K562 (cell line): Measurements from ENCODE around the gene AP1AR. TPM values are rescaled to one million over a fixed set of nuclear protein-coding genes. Genes with fewer than 3 reads are reported as not detected.
A peak's percentile ranks its signal among the peaks of the same experiment; 100 is the strongest.

Experiments
- ATAC-seq: fragments of 200-7000 bp; cut with Tn5 transposase; 3 replicates; pipeline ENCODE4 v1.9.1; 2020; ENCODE audit warnings: moderate library complexity
- BruUV-seq: library from RNA; stranded (reverse); fragments of 400-500 nt; replicated peaks from 2 replicates; lab custom pipeline; 2021; lab: Mats Ljungman, UMichigan
- CTCF ChIA-PET: fragments of 300-600 bp; formaldehyde crosslinking; extraction: SDS; loops from one replicate; lab custom pipeline; 2021; ENCODE audit warnings: low intra/inter-chr PET ratio; lab: Yijun Ruan, JAX
- POLR2A ChIA-PET: fragments of 300-600, 350-650 bp; sonication (Branson Sonifier 250); formaldehyde crosslinking; extraction: SDS; loops from one replicate; lab custom pipeline; 2021; ENCODE audit warnings: antibody characterized with exemption, inconsistent platforms; lab: Yijun Ruan, JAX
- DNase-seq, 4 experiments: peaks; one replicate each; pipeline versions ENCODE4 v3.0.0 to v3.0.0-alpha.2; 2011 to 2018; ENCODE audit warnings: low spot score in 3 of 4, mixed read lengths in 3 of 4; ENCODE audit errors: extremely low read depth in 1 of 4
- FAIRE-seq: peaks from 2 replicates; lab custom pipeline; 2011; peaks lifted over from hg19 to GRCh38; lab: Jason Lieb, UNC
- H2AFZ ChIP-seq: 2 replicates; pipeline ENCODE4 v1.6.0; 2011; ENCODE audit warnings: low read depth, low read length, control low read depth, inconsistent platforms
- H3K27ac ChIP-seq: fragments of 200-600 bp; 3 replicates; pipeline ENCODE4 v1.8.0; 2011; ENCODE audit warnings: low read depth, mild to moderate bottlenecking, control low read depth, inconsistent platforms, low read length, moderate library complexity, mixed read lengths; ENCODE audit errors: extremely low read depth
- H3K27me3 ChIP-seq, 2 experiments: fragments of 300-600 bp in 1 of 2; 2 replicates in 1 of 2; 3 replicates in 1 of 2; pipeline versions ENCODE4 v1.6.0 to v1.8.0; 2011; ENCODE audit warnings: inconsistent platforms in 2 of 2, low read length in 2 of 2, mild to moderate bottlenecking in 1 of 2, mixed read lengths in 1 of 2, moderate library complexity in 1 of 2; ENCODE audit not compliant: control insufficient read depth in 2 of 2, insufficient read depth in 2 of 2
- H3K36me3 ChIP-seq: fragments of 300-600 bp; 3 replicates; pipeline ENCODE4 v1.8.0; 2011; ENCODE audit warnings: mild to moderate bottlenecking, low read length, inconsistent platforms; ENCODE audit not compliant: control insufficient read depth, insufficient read depth
- H3K4me1 ChIP-seq, 2 experiments: fragments of 200-600 bp in 1 of 2; replicated peaks in 1 of 2; 2 replicates in 1 of 2; 3 replicates in 1 of 2; pipeline versions ENCODE4 v1.5.1 to v1.8.0; 2011; ENCODE audit warnings: inconsistent platforms in 2 of 2, low read length in 2 of 2, mild to moderate bottlenecking in 1 of 2, mixed read lengths in 1 of 2, moderate library complexity in 1 of 2; ENCODE audit not compliant: control insufficient read depth in 2 of 2, insufficient read depth in 2 of 2
- H3K4me2 ChIP-seq: 2 replicates; pipeline ENCODE4 v1.6.1; 2011; ENCODE audit warnings: low read length, control low read depth, inconsistent platforms, mixed read lengths; ENCODE audit not compliant: insufficient read depth
- H3K4me3 ChIP-seq: fragments of 200-600 bp; sonication (generic), shearing (Covaris generic); 2 replicates; pipeline ENCODE4 v1.5.1; 2016; ENCODE audit warnings: control low read depth, inconsistent platforms
- H3K79me2 ChIP-seq: fragments of 200-600 bp; 3 replicates; pipeline ENCODE4 v1.8.0; 2011; ENCODE audit warnings: low read length, inconsistent platforms; ENCODE audit not compliant: control insufficient read depth, insufficient read depth
- H3K9ac ChIP-seq, 2 experiments: 2 replicates each; pipeline versions ENCODE4 v1.6.0 to v1.6.1; 2011; ENCODE audit warnings: low read depth in 2 of 2, low read length in 2 of 2, control low read depth in 1 of 2, inconsistent platforms in 1 of 2, mild to moderate bottlenecking in 1 of 2, mixed read lengths in 1 of 2; ENCODE audit not compliant: insufficient read depth in 1 of 2
- H3K9me1 ChIP-seq: one replicate; pipeline ENCODE4 v1.6.0; 2011; ENCODE audit warnings: inconsistent platforms, mild to moderate bottlenecking, low read length, moderate library complexity; ENCODE audit not compliant: control insufficient read depth, insufficient read depth
- H3K9me3 ChIP-seq: replicated peaks from 2 replicates; pipeline ENCODE4 v1.5.1; 2011; ENCODE audit warnings: low read depth, low read length, inconsistent platforms; ENCODE audit not compliant: control insufficient read depth, insufficient read depth
- H4K20me1 ChIP-seq: replicated peaks from 2 replicates; pipeline ENCODE4 v1.6.1; 2011; ENCODE audit warnings: low read length, inconsistent platforms, mixed read lengths; ENCODE audit not compliant: control insufficient read depth, insufficient read depth
- CTBP1 ChIP-seq: fragments of 450-650 bp; IDR thresholded peaks from 2 replicates; pipeline ENCODE4 v1.6.1; 2016; ENCODE audit warnings: borderline replicate concordance
- EHMT2 ChIP-seq: fragments of 450-650 bp; IDR thresholded peaks from 2 replicates; pipeline ENCODE4 v1.6.1; 2018; ENCODE audit warnings: antibody characterized with exemption
- HDAC3 ChIP-seq: fragments of 450-650 bp; IDR thresholded peaks from 2 replicates; pipeline ENCODE4 v1.6.1; 2018; ENCODE audit warnings: borderline replicate concordance, mild to moderate bottlenecking, moderate library complexity; ENCODE audit not compliant: partially characterized antibody
- MXI1 ChIP-seq: IDR thresholded peaks from 2 replicates; pipeline ENCODE4 v1.6.1; 2011; ENCODE audit warnings: low read depth, mild to moderate bottlenecking, improper control_type of control experiment, low read length
- RFX1 ChIP-seq: fragments of 450-650 bp; IDR thresholded peaks from 2 replicates; pipeline ENCODE4 v1.6.1; 2016; ENCODE audit warnings: mild to moderate bottlenecking, moderate library complexity
- SMAD2 ChIP-seq: fragments of 150-350 bp; IDR thresholded peaks from 2 replicates; pipeline ENCODE4 v1.6.1; 2014; ENCODE audit warnings: low read depth, mild to moderate bottlenecking, low read length
- WGBS: fragments of 100-300 bp; shearing (Covaris generic); methylation state at CpG from one replicate; pipeline ENCODE4 v1.1.6; 2016; ENCODE audit warnings: low coverage, mixed read lengths; ENCODE audit not compliant: insufficient coverage; ENCODE audit errors: missing lambda C conversion rate; 5-methylcytosine and 5-hydroxymethylcytosine counted together
- in situ Hi-C: fragments of 300-500 bp; cut with MboI; formaldehyde crosslinking; loops from 4 replicates; pipeline ENCODE4 v1.15.0; 2018; ENCODE audit warnings: inconsistent platforms, mixed read lengths
- intact Hi-C: fragments of 100-400 bp; cut with micrococcal nuclease; formaldehyde crosslinking; loops from 2 replicates; pipeline ENCODE4 v1.14.2; 2022
- polyA plus RNA-seq, 8 experiments: library from polyadenylated mRNA; depleted of rRNA in 4 of 8; stranded (reverse) in 5 of 8; unstranded in 3 of 8; fragments of >200 nt; fragmentation: Nextera tagmentation in 2 of 8; fragmentation: Illumina TruSeq in 1 of 8; extraction: Ambion mirVana in 2 of 8; extraction: Trizol in 1 of 8; gene quantifications; 2 replicates each; pipeline versions ENCODE4 v1.2.1 to v1.2.3, GENCODE V29; 2011 to 2014; ENCODE audit warnings: inconsistent platforms in 1 of 8, missing spikeins in 1 of 8
- total RNA-seq, 7 experiments: library from RNA; depleted of rRNA in 6 of 7; stranded (reverse); fragments of >200 nt in 6 of 7; fragmentation: Illumina TruSeq in 2 of 7; extraction: Trizol in 2 of 7; gene quantifications; 2 replicates each; pipeline versions ENCODE4 v1.2.1 to v1.2.3, GENCODE V29; 2011 to 2021; ENCODE audit warnings: low replicate concordance in 1 of 7
- TF ChIP-seq, protein P1 (sequence below): fragments of 250-450 bp; sonication (Bioruptor Pico); IDR thresholded peaks from 2 replicates; pipeline ENCODE4 v1.5.0; 2020; ENCODE audit warnings: mild to moderate bottlenecking, borderline replicate concordance
- TF ChIP-seq, protein P2 (sequence below): sonication (generic); formaldehyde crosslinking; IDR thresholded peaks from 2 replicates; pipeline ENCODE4 v1.8.0; 2022; ENCODE audit warnings: missing genetic modification reagents, mild to moderate bottlenecking, moderate library complexity, borderline replicate concordance

AP1AR gene
- total and polyA plus RNA-seq, 9 of the 15 experiments (the other 6 are each of a cell fraction or from before 2014, with no cell fraction given): 2.6 to 20.7 (median 12.2) TPM

DNA sequence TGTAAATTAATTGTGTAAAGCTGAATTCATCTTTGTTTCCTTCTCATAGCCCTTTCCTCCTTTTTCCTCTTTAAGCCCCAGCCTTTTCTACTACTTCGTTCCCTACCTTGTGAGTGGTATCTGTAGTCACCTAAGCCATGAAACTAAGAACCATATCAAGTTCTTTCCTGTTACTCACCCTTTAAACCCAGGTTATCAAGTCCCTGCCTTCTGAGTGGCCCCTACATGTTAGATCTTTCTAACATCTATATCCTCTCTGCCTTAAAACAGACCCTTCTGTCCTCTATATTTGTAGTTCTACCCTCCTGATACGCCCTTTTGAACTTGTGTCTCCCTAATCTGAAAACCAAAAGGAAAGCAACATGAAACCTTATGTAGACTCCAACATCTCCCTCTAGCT lies 7.2 kb downstream of the AP1AR start:
- no peak for TF ChIP-seq SMAD2
- no peak for TF ChIP-seq MXI1
- TF ChIP-seq, protein P1, sequence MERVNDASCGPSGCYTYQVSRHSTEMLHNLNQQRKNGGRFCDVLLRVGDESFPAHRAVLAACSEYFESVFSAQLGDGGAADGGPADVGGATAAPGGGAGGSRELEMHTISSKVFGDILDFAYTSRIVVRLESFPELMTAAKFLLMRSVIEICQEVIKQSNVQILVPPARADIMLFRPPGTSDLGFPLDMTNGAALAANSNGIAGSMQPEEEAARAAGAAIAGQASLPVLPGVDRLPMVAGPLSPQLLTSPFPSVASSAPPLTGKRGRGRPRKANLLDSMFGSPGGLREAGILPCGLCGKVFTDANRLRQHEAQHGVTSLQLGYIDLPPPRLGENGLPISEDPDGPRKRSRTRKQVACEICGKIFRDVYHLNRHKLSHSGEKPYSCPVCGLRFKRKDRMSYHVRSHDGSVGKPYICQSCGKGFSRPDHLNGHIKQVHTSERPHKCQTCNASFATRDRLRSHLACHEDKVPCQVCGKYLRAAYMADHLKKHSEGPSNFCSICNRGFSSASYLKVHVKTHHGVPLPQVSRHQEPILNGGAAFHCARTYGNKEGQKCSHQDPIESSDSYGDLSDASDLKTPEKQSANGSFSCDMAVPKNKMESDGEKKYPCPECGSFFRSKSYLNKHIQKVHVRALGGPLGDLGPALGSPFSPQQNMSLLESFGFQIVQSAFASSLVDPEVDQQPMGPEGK (CRISPR knock-in tag): no peak
- TF ChIP-seq EHMT2: no peak
- TF ChIP-seq, protein P2, sequence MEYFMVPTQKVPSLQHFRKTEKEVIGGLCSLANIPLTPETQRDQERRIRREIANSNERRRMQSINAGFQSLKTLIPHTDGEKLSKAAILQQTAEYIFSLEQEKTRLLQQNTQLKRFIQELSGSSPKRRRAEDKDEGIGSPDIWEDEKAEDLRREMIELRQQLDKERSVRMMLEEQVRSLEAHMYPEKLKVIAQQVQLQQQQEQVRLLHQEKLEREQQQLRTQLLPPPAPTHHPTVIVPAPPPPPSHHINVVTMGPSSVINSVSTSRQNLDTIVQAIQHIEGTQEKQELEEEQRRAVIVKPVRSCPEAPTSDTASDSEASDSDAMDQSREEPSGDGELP (CRISPR knock-in tag): no peak
- no peak for TF ChIP-seq CTBP1
- peak; percentile 54; the same call in 1 of the 2 replicates for TF ChIP-seq RFX1
- no peak for TF ChIP-seq HDAC3
- Histone ChIP-seq H3K27ac (no peak overlapping the region), H3K9ac (no peak overlapping the region), H3K4me2 (no peak overlapping the region), H3K9me3 (no peaks in the 10 kb centered on the region), H3K4me1 (peaks cover 1 to 3% of the 10 kb centered on the region in 2 experiments; a peak in 3 of 5 replicates), H3K27me3 (no peaks in the 10 kb centered on the region), H4K20me1 (no peaks in the 10 kb centered on the region), H3K36me3 (no peaks in the 10 kb centered on the region), H2AFZ (no peak overlapping the region), H3K9me1 (no peaks in the 10 kb centered on the region), H3K79me2 (0 out of 3 replicates have a peak, but pooled peaks cover 2% of the 10 kb centered on the region), H3K4me3 (no peak overlapping the region)
- intact Hi-C loops: no loop called here
- DNase-seq (peak in 1 of 4 experiments; percentile 8), ATAC-seq (peak; percentile 45; the same call in 2 of the 3 replicates), FAIRE-seq (no peak)
- POLR2A ChIA-PET: no interaction called here
- no TSS peak for BruUV-seq
- CTCF ChIA-PET: no interaction called here
- in situ Hi-C loops: no loop called here
- WGBS: 62% methylated on average over 2 of the region's 2 CpGs
